Measurements from ENCODE around the gene IKZF4.
"Not testable (repeated sequence)": the region's sequence is repeated elsewhere in the genome, so short reads cannot be mapped to it uniquely, and the experiment has no call there.

Gene IKZF4

DNA sequence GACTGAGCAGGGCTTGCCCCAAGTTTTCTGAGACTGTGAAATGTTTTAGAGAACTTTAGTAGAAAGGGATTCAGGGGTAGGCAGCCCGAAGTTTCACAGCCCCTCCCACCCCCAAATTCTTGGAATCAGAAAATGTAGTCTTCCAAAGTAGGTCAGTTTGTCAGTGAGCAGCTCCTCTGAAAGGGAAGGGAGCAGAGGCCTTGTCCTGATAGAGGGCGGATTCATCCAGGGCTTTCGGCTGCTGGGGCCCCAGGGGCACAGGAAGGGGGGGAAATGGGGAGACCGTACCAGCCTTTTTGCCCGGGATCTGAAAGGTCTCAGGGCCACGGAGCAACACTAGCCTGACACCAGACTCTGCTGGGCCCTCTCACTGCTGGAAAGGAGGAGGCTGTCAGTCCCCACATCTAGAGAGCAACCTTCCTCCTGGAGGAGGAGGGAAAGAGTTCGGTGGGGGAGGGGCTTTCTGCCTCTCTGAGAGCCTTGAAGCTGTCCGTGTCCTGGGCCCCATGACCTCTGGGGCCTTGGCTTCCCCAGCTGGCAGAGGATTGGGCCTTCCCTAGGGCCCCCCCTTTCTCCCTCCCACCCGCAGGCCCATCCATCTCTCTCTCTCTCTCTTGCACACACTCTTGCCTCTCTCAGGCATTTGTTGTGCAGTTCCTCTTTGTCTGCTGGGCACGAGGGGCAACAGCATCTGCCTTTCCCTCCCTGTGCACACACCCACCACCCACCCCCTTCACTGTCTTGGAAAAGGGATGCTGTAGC lies at the start of gene IKZF4:
TSS of gene IKZF4 (plus strand) at position 621 of the 762 bp plus-strand sequence. CDS start 451 bp downstream, outside the sequence.
- DNase-seq (ENCODE audit: low read depth in 2 of 2, low spot score in 1 of 2): no peak

GRCh38 chr12:55972042-55972441 lies 48.8 kb upstream of the IKZF4 start:
- no peak for DNase-seq (ENCODE audit: low read depth in 2 of 2, low spot score in 1 of 2)

DNA sequence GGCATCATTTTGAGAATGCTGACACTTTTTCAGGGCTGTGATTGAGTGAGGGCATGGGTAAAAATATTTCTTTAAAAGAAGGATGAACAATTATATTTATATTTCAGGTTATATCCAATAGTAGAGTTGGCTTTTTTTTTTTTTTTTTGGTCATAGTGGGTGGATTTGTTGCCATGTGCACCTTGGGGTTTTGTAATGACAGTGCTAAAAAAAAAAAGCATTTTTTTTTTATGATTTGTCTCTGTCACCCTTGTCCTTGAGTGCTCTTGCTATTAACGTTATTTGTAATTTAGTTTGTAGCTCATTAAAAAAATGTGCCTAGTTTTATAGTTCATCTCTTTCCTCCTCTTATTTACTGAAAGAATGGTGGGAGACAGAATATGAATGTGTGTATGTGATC lies 48.4 kb upstream of the IKZF4 start:
- no peak for DNase-seq (ENCODE audit: low read depth in 2 of 2, low spot score in 1 of 2)

GRCh38 chr12:55972911-55973598 lies 47.8 kb upstream of the IKZF4 start:
- no peak for DNase-seq (ENCODE audit: low read depth in 2 of 2, low spot score in 1 of 2)

GRCh38 chr12:55973599-55974307 lies 47.1 kb upstream of the IKZF4 start, which contains the start of gene RAB5B:
Gene RAB5B, plus strand, starts transcription at chr12:55974078. Its CDS starts 12,883 bp downstream, at chr12:55986961.
- peak; percentile 94 to 97 for DNase-seq (ENCODE audit: low read depth in 2 of 2, low spot score in 1 of 2)

GRCh38 chr12:55974308-55974730 lies 46.5 kb upstream of the IKZF4 start:
- no peak for DNase-seq (ENCODE audit: low read depth in 2 of 2, low spot score in 1 of 2)

- DNase-seq (ENCODE audit: low read depth in 2 of 2, low spot score in 1 of 2): no peak
Observed at GRCh38 chr12:55978393-55978792, 42.5 kb upstream of the IKZF4 start.

GRCh38 chr12:55979069-55979468 lies 41.8 kb upstream of the IKZF4 start:
- DNase-seq (ENCODE audit: low read depth in 2 of 2, low spot score in 1 of 2): no peak

DNA sequence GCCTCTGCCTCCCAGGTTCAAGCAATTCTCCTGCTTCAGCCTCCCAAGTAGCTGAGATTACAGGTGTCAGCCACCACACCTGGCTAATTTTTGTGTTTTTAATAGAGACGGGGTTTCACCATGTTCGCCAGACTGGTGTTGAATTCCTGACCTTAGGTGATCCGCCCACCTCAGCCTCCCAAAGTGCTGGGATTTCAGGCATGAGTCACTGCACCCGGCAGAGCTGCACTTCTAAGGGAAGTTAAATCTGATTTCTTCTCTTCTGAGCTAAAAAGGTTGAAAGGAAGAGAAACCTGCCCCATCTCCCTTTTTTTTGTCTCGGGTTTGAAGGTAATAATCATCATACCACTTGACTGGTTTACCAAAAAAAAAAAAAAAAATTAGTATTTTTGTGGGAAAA lies 39.0 kb upstream of the IKZF4 start:
- not testable (repeated sequence) for DNase-seq (ENCODE audit: low read depth in 2 of 2, low spot score in 1 of 2)

- DNase-seq (ENCODE audit: low read depth in 2 of 2, low spot score in 1 of 2): no peak
Observed at GRCh38 chr12:55982319-55982936, 38.4 kb upstream of the IKZF4 start.

GRCh38 chr12:55983232-55983842 lies 37.5 kb upstream of the IKZF4 start:
- DNase-seq (ENCODE audit: low read depth in 2 of 2, low spot score in 1 of 2): no peak

DNA sequence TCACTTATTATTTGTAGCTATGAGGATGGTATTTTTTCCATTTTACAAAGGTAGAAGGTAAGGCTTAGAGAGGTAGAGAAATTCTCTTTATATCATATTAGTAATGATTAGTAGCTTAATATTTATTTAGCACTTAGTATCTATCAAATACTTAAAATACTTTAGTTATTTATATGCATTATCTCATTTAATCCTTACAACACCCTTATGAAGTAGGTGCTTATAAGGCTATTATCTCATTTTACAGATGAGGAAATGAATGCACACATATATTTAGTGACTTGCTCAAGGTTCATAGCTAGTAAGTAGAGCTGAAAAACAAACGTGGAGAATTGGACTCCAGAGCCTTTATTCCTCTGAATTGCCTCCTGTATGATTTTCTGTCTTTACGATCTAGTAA lies 36.0 kb upstream of the IKZF4 start:
- DNase-seq (ENCODE audit: low read depth in 2 of 2, low spot score in 1 of 2): no peak

DNA sequence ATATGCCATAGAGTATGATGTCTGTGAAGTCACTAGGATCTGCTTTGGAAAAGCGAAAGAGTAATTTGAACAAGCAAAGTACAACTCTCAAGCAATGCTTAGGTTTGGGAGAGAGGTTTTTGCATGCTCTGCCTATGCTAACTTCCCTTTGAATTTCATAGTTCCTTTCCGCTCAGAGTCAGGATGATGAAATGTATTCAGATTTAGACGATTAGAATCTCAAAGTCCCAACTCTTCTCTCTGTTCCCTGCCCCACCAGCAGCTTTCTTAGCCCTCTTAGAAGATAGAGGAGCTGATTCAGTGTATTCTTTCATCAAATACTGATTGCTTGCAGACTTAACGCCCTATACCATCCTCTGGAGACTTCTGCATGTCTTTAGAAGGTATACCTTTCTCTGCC lies 35.5 kb upstream of the IKZF4 start:
- DNase-seq (ENCODE audit: low read depth in 2 of 2, low spot score in 1 of 2): no peak

- DNase-seq (ENCODE audit: low read depth in 2 of 2, low spot score in 1 of 2): not testable (repeated sequence)
Observed at GRCh38 chr12:55985976-55986375, 34.9 kb upstream of the IKZF4 start.

- DNase-seq (ENCODE audit: low read depth in 2 of 2, low spot score in 1 of 2): no peak
Observed at GRCh38 chr12:55991110-55991509, 29.7 kb upstream of the IKZF4 start.

- no peak for DNase-seq (ENCODE audit: low read depth in 2 of 2, low spot score in 1 of 2)
Observed at GRCh38 chr12:55993230-55993853, 27.5 kb upstream of the IKZF4 start.

DNA sequence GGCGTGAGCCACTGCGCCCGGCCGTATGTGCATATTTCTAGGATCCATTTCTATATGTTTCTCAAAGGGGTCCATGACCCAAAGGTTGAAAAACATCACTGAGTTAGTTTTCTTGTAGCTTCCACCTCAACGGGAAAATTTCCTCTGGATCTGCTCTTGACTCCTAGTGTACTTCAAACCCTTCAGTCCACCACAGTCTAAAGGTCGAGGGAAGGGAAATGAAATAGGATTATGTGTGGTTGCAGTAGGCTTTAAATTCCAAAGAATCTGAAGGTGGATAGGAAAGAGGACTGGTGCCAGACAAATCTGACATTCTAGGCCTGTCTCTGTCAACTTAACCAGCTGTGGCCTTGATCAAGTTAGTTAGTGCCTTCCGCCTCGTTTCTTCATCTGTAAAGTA lies 25.5 kb upstream of the IKZF4 start:
- no peak for DNase-seq (ENCODE audit: low read depth in 2 of 2, low spot score in 1 of 2)

- peak; percentile 29 to 40 for DNase-seq (ENCODE audit: low read depth in 2 of 2, low spot score in 1 of 2)
Observed at GRCh38 chr12:55996201-55996714, 24.6 kb upstream of the IKZF4 start.

GRCh38 chr12:55996715-55997534 lies 23.9 kb upstream of the IKZF4 start, which contains the start of gene SUOX:
Gene SUOX, plus strand, starts transcription at chr12:55997276. Its CDS starts 4,946 bp downstream, at chr12:56002222.
- no peak for DNase-seq (ENCODE audit: low read depth in 2 of 2, low spot score in 1 of 2)

Data from stimulated activated CD8-positive, alpha-beta memory T cell treated with anti-CD3 and anti-CD28 coated beads, Interleukin-4, amount 100 ng/mL, for 4 hours (primary cell).